HEK293 (cell line): ENCODE data around the gene TMEM121.

Experiments
- CTCF ChIA-PET: fragments of 350-600 bp; formaldehyde crosslinking; extraction: SDS; loops from one replicate; lab custom pipeline; 2021; ENCODE audit warnings: antibody characterized with exemption; lab: Yijun Ruan, JAX
- POLR2A ChIA-PET: fragments of 300-600 bp; formaldehyde crosslinking; extraction: SDS; loops from one replicate; lab custom pipeline; 2020; ENCODE audit warnings: antibody characterized with exemption, inconsistent platforms; lab: Yijun Ruan, JAX
- H3K27ac ChIP-seq: fragments of 200-500 bp; sonication (Bioruptor generic); 2 replicates; pipeline ENCODE4 v1.5.1; 2014; ENCODE audit warnings: low read depth, low read length, control low read depth, inconsistent platforms; ENCODE audit errors: extremely low read depth
- H3K36me3 ChIP-seq, 2 experiments: fragments of 200-500 bp in 1 of 2; sonication (Bioruptor generic) in 1 of 2; 1 replicate in 1 of 2; 2 replicates in 1 of 2; pipeline ENCODE4 v1.5.1; 2014 to 2017; ENCODE audit warnings: inconsistent platforms in 2 of 2, low read length in 2 of 2; ENCODE audit not compliant: control insufficient read depth in 2 of 2, insufficient read depth in 1 of 2
- H3K4me1 ChIP-seq: fragments of 200-500 bp; sonication (Bioruptor generic); 2 replicates; pipeline ENCODE4 v1.5.1; 2014; ENCODE audit warnings: mild to moderate bottlenecking, low read length, inconsistent platforms; ENCODE audit not compliant: control insufficient read depth, insufficient read depth
- H3K4me3 ChIP-seq: 2 replicates; pipeline ENCODE4 v1.5.1; 2011; ENCODE audit warnings: low read depth, mild to moderate bottlenecking, control low read depth, low read length, moderate library complexity
- H3K9me3 ChIP-seq: fragments of 200-500 bp; sonication (Bioruptor generic); 2 replicates; pipeline ENCODE4 v1.5.1; 2014; ENCODE audit warnings: low read depth, low read length, inconsistent platforms; ENCODE audit not compliant: control insufficient read depth, insufficient read depth
- BCL6B ChIP-seq: fragments of 450-650 bp; formaldehyde crosslinking; IDR thresholded peaks from 2 replicates; pipeline ENCODE4 v1.5.1; 2017; ENCODE audit warnings: missing biosample characterization, missing genetic modification characterization
- CTCF ChIP-seq: fragments of 450-650 bp; formaldehyde crosslinking; IDR thresholded peaks from 2 replicates; pipeline ENCODE4 v1.5.1; 2016; ENCODE audit warnings: missing biosample characterization, missing genetic modification characterization
- FEZF1 ChIP-seq: fragments of 450-650 bp; formaldehyde crosslinking; IDR thresholded peaks from 2 replicates; pipeline ENCODE4 v1.5.1; 2016; ENCODE audit warnings: missing biosample characterization, missing genetic modification characterization
- GLIS1 ChIP-seq: fragments of 450-650 bp; formaldehyde crosslinking; IDR thresholded peaks from 2 replicates; pipeline ENCODE4 v1.5.1; 2016; ENCODE audit warnings: missing biosample characterization, missing genetic modification characterization
- HOXA7 ChIP-seq: sonication (generic); formaldehyde crosslinking; IDR thresholded peaks from 2 replicates; pipeline ENCODE4 v1.8.1; 2022; ENCODE audit warnings: missing genetic modification reagents, borderline replicate concordance
- HOXC10 ChIP-seq: sonication (generic); formaldehyde crosslinking; IDR thresholded peaks from 2 replicates; pipeline ENCODE4 v1.8.1; 2023; ENCODE audit warnings: mild to moderate bottlenecking, missing genetic modification reagents
- PRDM10 ChIP-seq: fragments of 450-650 bp; formaldehyde crosslinking; IDR thresholded peaks from 2 replicates; pipeline ENCODE4 v1.5.1; 2016; ENCODE audit warnings: missing biosample characterization, missing genetic modification characterization
- PRDM2 ChIP-seq: fragments of 450-650 bp; formaldehyde crosslinking; IDR thresholded peaks from 2 replicates; pipeline ENCODE4 v1.5.1; 2016; ENCODE audit warnings: missing biosample characterization, missing genetic modification characterization, borderline replicate concordance
- SETDB1 ChIP-seq: IDR thresholded peaks from one replicate; pipeline ENCODE4 v1.6.1; 2017; ENCODE audit warnings: mild to moderate bottlenecking, low read length, moderate library complexity, mixed read lengths; ENCODE audit not compliant: insufficient read length
- ZBTB7A ChIP-seq: fragments of 450-650 bp; formaldehyde crosslinking; IDR thresholded peaks from 2 replicates; pipeline ENCODE4 v1.5.1; 2016; ENCODE audit warnings: low read depth, missing biosample characterization, missing genetic modification characterization
- ZFHX2 ChIP-seq: fragments of 450-650 bp; formaldehyde crosslinking; conservative IDR thresholded peaks from 2 replicates; pipeline ENCODE4 v1.5.1; 2016; ENCODE audit warnings: missing biosample characterization, missing genetic modification characterization
- ZNF174 ChIP-seq: fragments of 450-650 bp; formaldehyde crosslinking; IDR thresholded peaks from 2 replicates; pipeline ENCODE4 v1.5.0; 2017; ENCODE audit warnings: missing biosample characterization, mild to moderate bottlenecking, missing genetic modification characterization
- ZNF211 ChIP-seq: fragments of 450-650 bp; formaldehyde crosslinking; IDR thresholded peaks from 2 replicates; pipeline ENCODE4 v1.5.1; 2016; ENCODE audit warnings: low read depth, missing biosample characterization, missing genetic modification characterization
- ZNF23 ChIP-seq: fragments of 450-650 bp; formaldehyde crosslinking; IDR thresholded peaks from 2 replicates; pipeline ENCODE4 v1.5.1; 2016; ENCODE audit warnings: missing biosample characterization, missing genetic modification characterization, borderline replicate concordance
- ZNF239 ChIP-seq: fragments of 450-650 bp; formaldehyde crosslinking; IDR thresholded peaks from 2 replicates; pipeline ENCODE4 v1.5.1; 2016; ENCODE audit warnings: missing biosample characterization, missing genetic modification characterization
- ZNF292 ChIP-seq: fragments of 450-650 bp; formaldehyde crosslinking; IDR thresholded peaks from 2 replicates; pipeline ENCODE4 v1.5.1; 2016; ENCODE audit warnings: low read depth, missing biosample characterization, missing genetic modification characterization, borderline replicate concordance
- ZNF426 ChIP-seq: fragments of 450-650 bp; formaldehyde crosslinking; IDR thresholded peaks from 2 replicates; pipeline ENCODE4 v1.5.1; 2017; ENCODE audit warnings: missing biosample characterization, missing genetic modification characterization, mild to moderate bottlenecking, inconsistent platforms, moderate library complexity
- ZSCAN18 ChIP-seq: fragments of 450-650 bp; formaldehyde crosslinking; IDR thresholded peaks from 2 replicates; pipeline ENCODE4 v1.5.1; 2016; ENCODE audit warnings: missing biosample characterization, missing genetic modification characterization

The TMEM121 gene

GRCh38 chr14:105484069-105484996 lies 42.0 kb upstream of the TMEM121 start (continued):
- TF ChIP-seq PRDM2 (tag by site-specific recombination), result no peak
- TF ChIP-seq ZNF211 (tag by site-specific recombination), result no peak
- no peak for TF ChIP-seq ZNF292 (tag by site-specific recombination)
- no peak for TF ChIP-seq HOXA7 (CRISPR knock-in tag)
- TF ChIP-seq ZBTB7A, result 0 out of 2 replicates have a peak, but pooled peaks have one; percentile 19
- no peak for TF ChIP-seq ZNF174
- TF ChIP-seq FEZF1 (tag by site-specific recombination), result no peak
- TF ChIP-seq BCL6B (tag by site-specific recombination), result no peak
- peak; percentile 91 for TF ChIP-seq ZFHX2 (tag by site-specific recombination)
- TF ChIP-seq ZNF426 (tag by site-specific recombination), result no peak
- no peak for TF ChIP-seq GLIS1
- TF ChIP-seq ZSCAN18 (tag by site-specific recombination), result no peak
- TF ChIP-seq, all 188 proteins: peak for 7

- Histone ChIP-seq H3K36me3 (no peaks in the 10 kb centered on the region), H3K4me1 (peaks cover 10% of the 10 kb centered on the region), H3K4me3 (no peak overlapping the region), H3K9me3 (no peaks in the 10 kb centered on the region), H3K27ac (no peak overlapping the region; the same call in 1 of the 2 replicates)
- CTCF ChIA-PET, result interaction anchor here (1.3 to 1.7 kb wide), 2 partner anchors 14 to 43 kb away, joined by 4 read pairs; no protein-coding TSS in a partner anchor
- POLR2A ChIA-PET, result no interaction called here
- TF ChIP-seq ZNF239 (tag by site-specific recombination) (no peak), PRDM10 (tag by site-specific recombination) (0 out of 2 replicates have a peak, but pooled peaks have one; percentile 30), SETDB1 (no peak), ZNF23 (tag by site-specific recombination) (no peak), CTCF (tag by site-specific recombination) (no peak), HOXC10 (no peak)
These were observed 41.4 kb upstream of the TMEM121 start for GRCh38 chr14:105484997-105485393.
